ENCODE results near the gene ZNF554.

DNA sequence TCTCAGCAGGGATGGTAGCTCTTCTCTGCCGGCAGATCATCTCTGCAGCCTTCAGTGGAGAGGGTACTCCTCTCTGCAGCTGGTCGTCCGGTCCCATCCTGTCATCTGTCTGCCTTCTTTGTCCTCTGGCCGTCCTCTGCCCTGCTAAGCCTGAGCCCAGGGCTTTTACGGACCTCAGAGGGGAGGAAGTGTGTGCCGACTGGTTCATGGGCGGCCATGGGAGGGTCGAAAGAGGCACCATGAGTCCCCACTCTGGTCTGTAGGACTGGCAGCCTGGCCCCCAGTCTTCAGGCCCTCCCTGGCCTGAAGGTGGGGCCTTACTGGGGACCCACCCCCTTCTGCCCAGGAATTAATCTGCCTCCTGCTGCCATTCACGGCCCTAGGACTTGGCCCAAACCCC is 4.0 kb downstream of the ZNF554 start:
- TF ChIP-seq SUZ12 (IDR thresholded peaks at IDR 0.05; ENCODE audit: extremely low read depth, insufficient read depth, insufficient read length) (no peak), ZNF274 (IDR thresholded peaks at IDR 0.05; ENCODE audit: low read depth, low read length) (no peak), YY1 (IDR thresholded peaks at IDR 0.05; ENCODE audit: insufficient read depth, insufficient read length) (no peak)

All from NT2/D1 (cell line).